GM19023 (cell line): ENCODE measurements around the gene TMEM140.
A peak's percentile ranks its signal among the peaks of the same experiment; 100 is the strongest.
"Not testable (repeated sequence)": the region's sequence is repeated elsewhere in the genome, so short reads cannot be mapped to it uniquely, and the experiment has no call there.

Experiments
- ATAC-seq: cut with Tn5 transposase; IDR thresholded peaks from one replicate; pipeline ENCODE4 v1.9.1; 2021; ENCODE audit warnings: mild to moderate bottlenecking, moderate library complexity; ENCODE audit not compliant: unreplicated experiment

TMEM140 gene

GRCh38 chr7:135171581-135172291 lies 23.9 kb downstream of the TMEM140 start:
- not testable (repeated sequence) for ATAC-seq

- not testable (repeated sequence) for ATAC-seq
Measured at GRCh38 chr7:135173916-135174315, 26.0 kb downstream of the TMEM140 start.

- ATAC-seq = no peak
Measured at GRCh38 chr7:135174941-135175340, 27.1 kb downstream of the TMEM140 start.

- no peak for ATAC-seq
Measured at GRCh38 chr7:135175931-135176330, 28.1 kb downstream of the TMEM140 start.

- ATAC-seq = no peak
Measured at GRCh38 chr7:135177028-135177696, 29.3 kb downstream of the TMEM140 start.

- ATAC-seq = no peak
Measured at GRCh38 chr7:135178364-135178763, 30.5 kb downstream of the TMEM140 start.

- ATAC-seq = no peak
Measured at GRCh38 chr7:135179321-135179925, 31.6 kb downstream of the TMEM140 start.

GRCh38 chr7:135180122-135180521 lies 32.2 kb downstream of the TMEM140 start:
- no peak for ATAC-seq

- ATAC-seq = no peak
Measured at GRCh38 chr7:135181261-135181928, 33.5 kb downstream of the TMEM140 start.

GRCh38 chr7:135181929-135182678 lies 34.2 kb downstream of the TMEM140 start:
- ATAC-seq = no peak

- no peak for ATAC-seq
Measured at GRCh38 chr7:135183478-135183877, 35.6 kb downstream of the TMEM140 start.

GRCh38 chr7:135184254-135184841 lies 36.5 kb downstream of the TMEM140 start:
- no peak for ATAC-seq

- no peak for ATAC-seq
Measured at GRCh38 chr7:135185471-135186260, 37.8 kb downstream of the TMEM140 start.

GRCh38 chr7:135186261-135186540 lies 38.3 kb downstream of the TMEM140 start:
- ATAC-seq = no peak

GRCh38 chr7:135186841-135187253 lies 39.0 kb downstream of the TMEM140 start:
- ATAC-seq = peak; percentile 64

- no peak for ATAC-seq
Measured at GRCh38 chr7:135188298-135188984, 40.6 kb downstream of the TMEM140 start.

GRCh38 chr7:135189221-135189662 lies 41.4 kb downstream of the TMEM140 start:
- ATAC-seq = no peak

- ATAC-seq = no peak
Measured at GRCh38 chr7:135189961-135190360, 42.1 kb downstream of the TMEM140 start.

GRCh38 chr7:135190703-135191102 lies 42.8 kb downstream of the TMEM140 start:
- no peak for ATAC-seq
